Germinal center (tissue), 1 donor: ENCODE results near the gene EEIG2.
A peak's percentile ranks its signal among the peaks of the same experiment; 100 is the strongest.
"Not testable (repeated sequence)": the region's sequence is repeated elsewhere in the genome, so short reads cannot be mapped to it uniquely, and the experiment has no call there.

Experiments used
- DNase-seq: peaks from one replicate; pipeline ENCODE4 v3.0.0; 2012; ENCODE audit warnings: mixed read lengths, low spot score

The EEIG2 gene

DNA sequence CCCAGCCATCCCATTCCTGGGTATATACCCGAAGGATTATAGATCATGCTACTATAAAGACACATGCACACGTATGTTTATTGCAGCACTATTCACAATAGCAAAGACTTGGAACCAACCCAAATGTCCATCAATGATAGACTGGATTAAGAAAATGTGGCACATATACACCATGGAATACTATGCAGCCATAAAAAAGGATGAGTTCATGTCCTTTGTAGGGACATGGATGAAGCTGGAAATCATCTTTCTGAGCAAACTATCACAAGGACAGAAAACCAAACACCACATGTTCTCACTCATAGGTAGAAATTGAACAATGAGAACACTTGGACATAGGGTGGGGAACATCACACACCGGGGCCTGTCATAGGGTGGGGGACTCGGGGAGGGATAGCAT is 12.4 kb upstream of the EEIG2 start:
- DNase-seq = not testable (repeated sequence)

DNA sequence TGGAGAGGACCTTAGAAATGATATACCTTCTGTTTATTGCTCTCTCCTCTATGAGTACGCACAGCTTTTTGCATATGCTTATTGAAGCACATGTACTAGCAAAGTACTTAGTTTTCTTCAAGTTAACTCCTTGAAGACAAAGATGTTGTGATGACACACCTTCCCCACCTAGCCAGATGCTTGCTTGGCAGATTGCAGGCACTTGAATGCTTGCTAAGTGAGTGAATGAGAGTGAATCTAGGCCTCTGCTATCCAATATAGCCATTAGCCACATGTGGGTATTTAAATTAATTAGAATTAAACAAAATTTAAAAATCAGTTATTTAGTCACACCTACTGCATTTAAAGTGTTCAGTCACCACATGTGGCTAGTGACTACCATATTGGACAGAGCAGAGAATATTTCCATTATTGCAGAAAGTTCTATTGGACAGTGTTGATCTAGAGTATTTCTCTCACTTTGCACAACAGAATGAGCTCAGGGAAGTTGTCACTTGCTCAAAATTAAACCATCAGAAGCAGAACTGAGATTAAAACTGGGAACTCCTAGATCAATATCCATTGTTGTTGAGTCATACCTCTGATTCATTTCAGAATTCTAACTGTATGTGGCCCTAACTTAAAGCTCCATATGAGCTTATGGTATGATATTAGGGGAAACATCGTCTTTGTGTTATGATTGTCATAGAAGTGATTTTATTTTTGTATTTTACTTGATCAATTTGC is 8.6 kb upstream of the EEIG2 start:
- DNase-seq = no peak

DNA sequence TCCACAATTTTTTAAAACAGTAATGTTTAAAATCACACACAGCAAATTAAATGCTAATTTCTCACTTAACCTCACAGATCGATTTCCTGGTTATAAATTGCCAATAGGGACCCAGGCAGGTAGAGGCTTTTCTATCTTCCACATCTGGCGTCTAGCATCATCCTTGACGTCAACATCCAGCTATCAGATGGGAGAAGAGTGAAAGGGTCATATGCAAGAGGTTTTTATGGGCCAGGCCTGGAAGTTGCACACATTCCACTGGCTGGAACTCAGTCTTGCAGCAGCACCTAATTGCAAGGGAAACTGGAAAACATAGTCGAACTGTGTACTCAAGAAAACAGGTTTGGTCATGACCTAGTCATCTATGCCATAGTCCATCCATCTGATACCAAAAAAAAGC is 6.0 kb upstream of the EEIG2 start:
- DNase-seq = no peak

DNA sequence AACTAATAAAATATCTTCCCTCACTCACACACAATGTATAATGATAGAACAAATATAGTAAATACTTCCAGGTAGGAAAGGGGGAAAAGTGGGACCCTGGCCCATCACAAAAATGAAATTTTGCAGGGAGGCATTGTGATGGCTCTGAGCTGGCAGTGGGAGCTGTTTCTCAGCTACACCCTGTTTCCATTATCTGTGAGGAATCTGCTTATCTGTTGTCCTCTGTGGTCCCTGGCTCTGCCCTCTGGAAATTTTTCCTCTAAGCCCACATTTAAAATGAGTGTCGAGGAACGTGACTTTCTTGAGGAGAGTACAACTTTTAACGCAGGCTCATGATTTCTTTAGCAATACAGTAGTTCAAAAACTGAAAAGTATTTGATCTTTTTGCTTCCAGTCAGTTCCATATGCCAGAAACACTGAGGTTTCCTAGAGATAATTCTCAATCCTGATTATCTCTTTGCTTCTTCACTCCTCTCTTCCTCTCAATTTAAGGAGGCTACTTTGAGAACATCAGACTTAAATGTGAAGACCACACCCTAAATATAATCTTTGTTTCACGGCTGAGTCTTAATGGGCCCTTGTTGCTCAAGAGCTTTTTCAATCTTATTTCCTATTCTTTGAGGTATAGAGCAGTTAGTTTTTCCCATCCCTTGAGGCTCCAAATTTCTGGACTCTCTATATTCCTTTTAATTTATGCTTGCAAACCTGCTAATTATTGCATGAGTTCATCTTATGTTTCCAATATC is 5.0 kb upstream of the EEIG2 start:
- DNase-seq = no peak

DNA sequence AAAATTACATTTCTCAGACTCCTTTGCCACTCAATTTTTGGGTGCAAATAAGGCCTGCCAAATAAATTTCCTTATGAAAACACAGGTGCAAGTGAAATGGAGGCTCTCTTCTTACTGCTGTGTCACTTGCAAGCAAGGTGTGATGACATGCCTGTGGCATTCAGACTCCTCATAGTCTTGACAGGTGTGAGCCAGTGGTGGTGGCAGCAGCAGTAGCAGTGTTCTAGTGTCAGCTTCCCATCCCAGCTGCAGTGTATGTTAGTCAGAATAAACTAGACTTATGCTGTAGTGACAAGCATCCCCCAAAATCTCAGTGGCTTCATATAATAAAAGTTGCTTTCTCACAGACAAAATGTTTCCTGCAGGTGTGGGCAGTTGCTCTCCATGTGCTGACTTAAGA is 3.8 kb upstream of the EEIG2 start:
- DNase-seq = no peak

DNA sequence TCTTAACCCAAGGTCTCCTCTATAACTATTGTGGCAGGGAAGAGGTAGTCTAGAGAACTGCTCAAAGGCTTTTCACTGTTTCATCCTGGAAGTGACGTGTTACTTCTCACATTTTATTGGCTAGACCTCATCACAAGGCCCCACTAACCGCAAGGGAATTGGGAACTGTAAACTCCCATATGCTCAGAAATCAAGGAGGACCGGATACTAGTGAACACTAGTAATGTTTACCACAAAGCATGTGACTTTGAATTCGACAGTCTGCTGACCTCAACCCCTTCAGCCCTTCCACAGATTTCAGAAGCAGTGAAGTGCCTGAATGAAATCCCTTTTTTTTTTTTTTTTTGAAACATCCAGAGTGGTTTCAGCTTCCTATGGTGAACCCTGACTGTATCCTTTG is 3.4 kb upstream of the EEIG2 start:
- DNase-seq = no peak

DNA sequence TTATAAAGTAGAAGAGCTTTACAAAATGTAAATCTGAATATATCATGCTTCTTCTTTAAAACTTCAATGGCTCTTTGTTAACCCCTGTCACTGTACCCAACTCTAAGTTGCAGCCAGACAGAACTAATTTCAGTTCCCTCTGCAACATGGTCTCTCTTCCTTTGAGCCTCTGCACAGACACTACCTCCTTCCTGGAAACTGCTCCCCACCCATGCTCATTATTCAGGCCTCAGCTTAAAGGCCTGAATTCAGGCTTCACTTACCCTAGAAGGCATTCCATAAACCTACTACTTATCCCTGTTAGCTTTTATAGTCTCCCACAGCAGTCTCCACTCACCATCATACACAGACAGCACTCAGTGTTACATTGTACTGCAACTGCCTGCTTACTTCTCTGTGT is 2.6 kb upstream of the EEIG2 start:
- no peak for DNase-seq

DNA sequence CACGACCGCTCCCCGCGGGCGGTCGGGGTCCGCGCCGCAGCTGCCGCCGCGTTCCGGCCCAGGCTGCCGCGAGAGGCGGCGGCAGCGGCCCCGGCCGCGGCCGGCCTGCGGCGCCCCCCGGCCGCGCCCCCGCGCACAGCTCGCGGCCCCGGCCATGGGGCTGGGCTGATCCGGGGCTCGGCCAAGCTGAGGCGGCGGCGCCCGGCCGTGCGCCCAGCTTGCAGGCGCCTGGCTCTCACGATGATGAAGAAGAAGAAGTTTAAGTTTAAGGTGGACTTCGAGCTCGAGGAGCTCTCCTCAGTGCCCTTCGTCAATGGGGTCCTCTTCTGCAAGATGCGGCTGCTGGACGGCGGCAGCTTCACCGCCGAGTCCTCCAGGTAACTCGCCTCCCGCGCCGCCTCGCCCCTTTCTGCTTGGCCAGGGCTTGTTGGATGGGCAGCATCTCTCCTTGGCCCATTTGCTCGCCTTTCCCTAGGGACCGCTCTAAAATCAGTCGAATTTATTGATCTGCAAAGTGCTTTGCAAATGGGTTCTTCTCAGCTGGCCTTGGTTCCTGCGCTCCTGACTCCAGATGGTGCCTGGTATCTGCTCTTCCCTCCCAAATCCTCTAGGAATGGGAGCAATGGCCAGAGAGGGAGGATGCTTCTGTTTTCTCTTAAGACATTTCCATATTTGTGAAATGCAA is 431 bp downstream of the EEIG2 start:
- DNase-seq = no peak

DNA sequence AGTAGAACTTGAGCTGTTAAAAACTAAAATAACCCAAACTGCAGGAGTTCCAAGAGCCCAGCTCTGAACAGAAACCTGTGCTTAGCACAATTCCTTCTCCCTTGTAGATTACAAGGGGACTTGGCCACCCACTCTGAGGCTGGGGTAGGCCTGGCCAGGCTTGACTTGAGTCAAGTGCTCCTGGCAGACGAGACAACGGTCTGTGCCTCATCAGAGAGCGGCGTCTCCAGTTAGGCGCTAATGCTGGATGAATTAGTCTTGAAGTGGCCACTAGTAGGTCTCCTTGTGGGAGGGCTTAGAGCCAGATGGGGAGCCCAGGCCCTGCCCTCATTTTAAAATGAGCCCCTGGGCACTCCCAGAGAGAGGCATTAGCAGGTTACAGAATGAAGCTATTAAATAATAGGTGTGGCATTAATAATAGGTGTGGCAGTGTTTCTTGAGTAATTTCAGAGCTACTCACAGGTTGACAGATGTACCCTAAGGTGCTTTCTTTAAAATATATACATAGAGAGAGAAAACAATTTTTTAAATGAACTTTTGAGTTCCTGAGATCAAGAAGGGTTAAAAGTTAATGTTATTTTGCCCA is 1.1 kb downstream of the EEIG2 start:
- peak; percentile 61 for DNase-seq

DNA sequence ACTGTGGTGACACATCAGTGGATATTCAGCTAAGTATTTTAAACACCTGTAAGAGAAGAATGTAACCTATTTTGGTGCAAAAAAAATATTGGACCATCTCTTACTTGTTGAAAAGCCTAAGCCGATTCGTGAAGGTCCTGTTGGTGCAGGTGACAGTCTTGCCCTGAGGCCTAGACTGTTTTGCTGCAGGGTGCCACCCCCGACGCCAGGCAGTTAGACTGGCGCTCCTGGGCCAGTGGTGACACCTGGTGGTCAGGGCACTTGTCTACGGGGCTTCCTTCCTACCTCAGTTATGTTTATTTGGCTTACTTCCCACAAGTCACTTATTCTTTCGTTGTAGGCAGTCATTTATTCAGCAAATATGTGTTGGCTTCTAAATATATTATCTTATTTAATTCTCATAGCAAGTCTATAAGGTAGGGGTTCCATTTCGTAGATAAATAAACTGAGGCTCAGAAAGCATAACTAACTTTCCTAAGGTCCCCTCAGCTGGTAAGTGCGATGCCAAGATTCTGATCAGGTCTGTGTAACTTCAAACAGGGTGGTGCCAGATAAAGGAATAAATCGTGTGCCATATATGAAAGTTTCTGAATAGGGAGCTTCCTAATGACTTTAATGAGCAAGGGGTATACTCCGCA is 1.9 kb downstream of the EEIG2 start:
- DNase-seq = peak; percentile 74

DNA sequence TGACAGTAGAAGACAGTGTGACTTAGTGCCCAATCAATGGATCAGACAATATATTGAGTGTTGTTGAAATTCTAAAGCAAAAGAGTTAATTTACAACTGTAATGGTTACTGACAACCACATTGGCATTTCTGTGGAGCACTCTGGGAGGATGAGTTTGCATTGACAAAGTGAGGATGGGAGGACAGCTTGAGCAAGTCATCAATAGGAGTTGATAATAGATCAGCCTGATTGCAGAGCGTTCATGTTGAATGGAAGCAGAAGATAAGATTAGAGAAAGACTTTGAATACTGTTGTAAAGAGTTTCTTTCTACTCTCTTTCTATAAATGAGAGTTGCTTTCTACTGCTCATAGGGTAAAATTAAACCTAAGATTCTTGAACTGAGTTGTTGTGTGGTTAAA is 3.9 kb downstream of the EEIG2 start:
- DNase-seq = no peak

DNA sequence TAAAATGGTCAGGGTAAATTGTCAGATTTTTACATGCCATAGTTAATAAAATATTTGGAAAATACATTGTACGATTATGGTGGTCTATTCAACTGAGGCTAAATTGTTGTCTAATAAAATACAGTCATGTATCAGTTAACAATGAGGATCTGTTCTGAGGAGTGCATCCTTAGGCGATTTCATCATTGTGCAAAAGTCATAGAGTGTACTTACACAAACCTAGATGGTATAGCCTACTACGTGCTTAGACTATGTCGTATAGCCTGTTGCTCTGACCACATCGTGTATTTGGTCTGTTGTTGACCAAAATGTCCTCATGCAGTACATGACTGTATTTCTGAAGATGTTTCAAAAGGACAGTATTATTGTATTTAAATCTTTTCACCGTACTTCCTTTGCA is 5.2 kb downstream of the EEIG2 start:
- no peak for DNase-seq

DNA sequence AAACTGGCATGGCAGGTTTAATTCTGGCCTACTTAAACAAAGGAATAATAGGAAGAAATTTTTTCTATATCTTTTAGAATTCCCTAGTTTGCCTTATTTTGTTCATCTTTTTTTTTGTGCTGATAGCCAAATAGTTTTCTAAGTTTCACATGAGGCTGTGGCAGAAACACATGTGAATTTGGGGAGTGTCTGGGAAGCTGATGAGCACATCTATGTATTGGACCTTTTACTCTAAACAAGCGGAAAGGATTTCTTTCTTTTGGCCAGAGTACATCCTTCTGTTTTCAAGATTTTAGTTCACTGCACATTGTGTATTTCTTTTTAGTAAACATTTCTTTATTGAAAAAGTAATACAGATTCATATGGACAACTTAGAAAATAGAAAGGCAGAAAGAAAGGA is 5.6 kb downstream of the EEIG2 start:
- no peak for DNase-seq

DNA sequence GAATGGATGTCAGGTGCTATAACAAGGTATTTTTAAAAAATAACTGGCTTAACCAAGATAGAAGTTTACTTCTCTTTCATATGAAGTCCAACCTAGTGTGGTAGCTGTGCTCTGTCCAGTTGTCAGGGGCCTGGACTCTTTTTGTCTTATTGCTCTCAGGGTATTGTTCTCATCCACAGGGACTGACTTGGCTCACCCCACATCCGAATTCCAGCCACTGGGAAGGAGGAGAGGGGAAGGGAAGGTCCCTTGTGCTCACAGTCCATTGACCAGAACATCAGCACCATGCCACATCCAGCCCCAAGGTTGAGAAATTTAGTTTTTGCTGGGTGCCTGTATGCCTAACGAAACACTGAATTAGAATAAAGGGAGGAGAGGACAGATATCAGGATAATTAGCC is 8.7 kb downstream of the EEIG2 start:
- no peak for DNase-seq

DNA sequence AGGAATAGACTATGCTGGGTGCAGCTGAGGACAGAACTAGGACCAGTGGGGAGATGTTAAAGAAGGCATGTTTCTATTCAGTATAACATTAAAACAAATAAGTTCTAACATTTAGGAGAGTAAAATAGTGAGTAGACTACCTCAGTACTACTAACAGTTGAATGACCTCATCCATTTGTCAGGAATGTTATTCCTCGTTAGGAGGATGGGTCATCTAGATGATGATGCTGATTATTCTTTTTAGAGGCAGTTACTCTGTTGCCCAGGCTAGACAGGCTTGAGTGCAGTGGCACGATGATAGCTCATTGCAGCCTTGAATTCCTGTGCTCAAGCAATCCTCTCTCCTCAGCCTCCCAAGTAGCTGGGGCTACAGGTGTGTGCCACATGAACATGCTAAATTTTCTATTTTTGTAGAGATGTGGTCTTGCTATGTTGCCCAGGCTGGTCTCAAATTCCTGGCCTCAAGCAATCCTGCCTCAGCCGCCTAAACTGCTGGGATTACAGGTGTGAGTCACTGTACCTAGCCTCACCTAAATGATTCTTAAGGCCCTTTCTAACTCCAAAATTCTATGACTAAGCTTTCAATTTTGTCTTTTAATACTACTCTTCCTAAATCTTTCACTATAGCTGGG is 9.3 kb downstream of the EEIG2 start:
- no peak for DNase-seq

DNA sequence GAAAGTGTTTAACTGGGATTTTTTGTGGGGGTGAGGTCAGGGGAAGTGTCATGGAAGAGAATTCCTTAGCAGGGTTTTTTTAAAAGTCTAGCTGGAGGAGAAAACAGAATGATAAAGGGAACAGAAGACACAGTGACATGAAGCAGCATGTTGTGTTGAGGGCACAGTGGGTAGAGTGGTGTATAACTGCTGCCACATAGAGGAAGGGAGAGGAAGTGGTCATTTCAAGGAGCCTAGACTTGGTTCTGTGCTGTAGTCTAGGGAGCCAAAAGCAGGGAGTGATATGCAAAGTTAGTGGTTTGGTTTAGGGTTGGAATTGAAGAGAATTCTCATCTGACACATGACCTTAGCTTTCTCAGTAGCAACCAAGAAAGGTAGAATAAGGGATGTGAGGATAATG is 10.2 kb downstream of the EEIG2 start:
- peak; percentile 42 for DNase-seq

DNA sequence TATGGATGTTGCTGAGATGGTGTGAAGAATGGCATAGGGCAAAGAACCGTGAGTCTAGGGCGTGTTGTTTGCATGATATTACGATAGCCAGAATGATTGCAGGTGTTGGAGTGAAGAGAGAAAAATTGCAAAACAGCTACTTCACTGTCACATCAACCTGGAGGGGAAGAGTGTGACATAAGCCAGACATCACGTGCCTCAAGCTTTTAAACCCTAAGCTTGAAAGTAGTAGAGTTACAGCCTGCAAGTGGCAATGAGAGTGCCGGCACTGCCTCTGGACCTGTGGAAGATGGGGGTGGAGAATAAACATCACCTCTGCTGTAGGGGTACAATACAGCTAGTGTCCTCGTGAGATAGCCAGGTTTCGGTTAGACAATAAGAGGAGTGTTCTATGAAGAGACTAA is 11.1 kb downstream of the EEIG2 start:
- no peak for DNase-seq

DNA sequence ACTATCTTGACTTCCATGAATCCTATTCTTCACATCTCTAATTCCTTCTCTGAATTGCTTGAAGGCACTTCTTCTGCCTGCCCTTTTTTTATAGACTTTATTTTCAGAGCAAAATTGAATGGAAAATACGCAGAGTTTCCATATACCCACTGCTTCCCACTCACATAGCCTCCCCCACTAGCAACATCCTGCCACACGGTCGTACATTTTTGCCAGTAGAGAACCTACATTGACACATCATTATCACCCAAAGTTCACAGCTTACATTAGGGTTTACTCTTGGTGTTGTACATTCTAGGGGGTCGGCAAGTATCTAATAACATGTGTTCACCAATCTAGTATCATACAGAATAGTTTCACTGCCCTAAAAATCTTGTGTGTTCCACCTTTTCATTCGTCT is 12.3 kb downstream of the EEIG2 start:
- DNase-seq = no peak

DNA sequence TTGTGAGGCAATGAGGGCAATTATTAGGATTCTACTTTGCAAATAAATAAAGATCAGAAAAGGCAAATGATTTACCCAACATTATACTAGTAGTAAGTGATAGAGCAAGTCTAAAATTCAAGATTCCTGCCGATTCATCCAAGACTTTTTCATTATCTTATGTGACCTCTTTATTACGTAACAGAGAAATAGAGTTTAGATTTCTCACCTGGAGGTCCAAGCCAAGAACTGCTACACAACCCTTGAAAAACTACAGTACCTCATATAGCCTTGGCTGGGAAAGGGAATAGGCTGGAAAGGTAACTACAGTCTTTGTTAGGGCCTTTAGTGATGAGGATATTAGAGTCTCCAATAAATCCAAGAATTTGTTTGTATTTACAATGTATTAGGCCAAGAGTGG is 13.3 kb downstream of the EEIG2 start:
- no peak for DNase-seq

DNA sequence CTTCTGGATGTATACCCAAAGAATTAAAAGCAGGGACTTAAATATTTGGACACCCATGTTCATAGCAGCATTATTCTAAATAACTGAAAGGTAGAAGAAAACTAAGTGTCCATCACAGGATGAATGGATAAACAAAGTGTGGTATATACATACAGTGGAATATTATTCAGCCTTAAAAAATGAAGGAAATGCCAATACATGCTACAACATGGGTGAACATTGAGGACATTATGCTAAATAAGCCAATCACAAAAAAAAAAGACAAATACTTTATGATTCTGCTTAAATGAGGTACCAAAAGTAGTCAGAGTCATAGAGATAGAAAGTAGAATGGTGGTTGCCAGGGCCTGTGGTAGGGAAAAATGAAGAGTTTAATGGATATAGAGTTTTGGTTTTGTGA is 14.1 kb downstream of the EEIG2 start:
- no peak for DNase-seq

DNA sequence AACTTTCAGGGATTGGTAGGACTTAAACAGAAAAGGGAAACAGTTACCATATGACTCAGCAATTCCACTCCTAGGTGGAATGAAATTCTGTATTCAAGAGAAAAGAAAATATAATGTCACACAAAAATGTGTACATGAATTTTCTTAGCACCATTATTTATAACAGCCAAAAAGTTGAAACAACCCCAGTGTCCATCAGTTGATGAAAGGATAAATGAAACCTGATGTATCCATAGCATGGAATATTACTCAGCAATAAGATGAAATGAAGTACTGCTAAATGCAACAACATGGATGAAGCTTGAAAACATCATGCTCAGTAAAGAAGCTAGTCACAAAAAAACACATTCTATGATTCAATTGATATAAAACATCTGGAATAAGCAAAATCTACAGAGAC is 15.5 kb downstream of the EEIG2 start:
- DNase-seq = no peak
